Tibial nerve (tissue), 4 donors: Measurements from ENCODE around the gene FXYD7.

Experiments
- CTCF ChIP-seq, 5 experiments: fragments of 200-600 bp in 3 of 5; fragments of 450-650 bp in 2 of 5; sonication (generic) in 3 of 5; IDR thresholded peaks; one replicate each; pipeline ENCODE4 v1.5.1; 2016 to 2019; ENCODE audit warnings: antibody characterized with exemption in 5 of 5, mild to moderate bottlenecking in 3 of 5, moderate library complexity in 2 of 5
- EP300 ChIP-seq, 2 donors: sonication (generic); formaldehyde crosslinking; IDR thresholded peaks; one replicate each; pipeline ENCODE4 v1.6.1; 2017; ENCODE audit warnings: antibody characterized with exemption in 2 of 2, mild to moderate bottlenecking in 1 of 2
- POLR2A ChIP-seq, 2 donors: fragments of 450-650 bp; IDR thresholded peaks; one replicate each; pipeline ENCODE4 v1.6.1; 2017; ENCODE audit warnings: antibody characterized with exemption in 2 of 2, mild to moderate bottlenecking in 2 of 2, moderate library complexity in 2 of 2

GRCh38 chr19:35134601-35135242 lies 8.3 kb upstream of the FXYD7 start, which contains the start of gene LGI4:
- TF ChIP-seq CTCF (IDR thresholded peaks at IDR 0.05): no peak
- no peak for TF ChIP-seq POLR2A (IDR thresholded peaks at IDR 0.05)
- no peak for TF ChIP-seq EP300 (IDR thresholded peaks at IDR 0.05)
